Ovary (tissue), 9 donors: ENCODE data around the gene QRICH2. TPM values are rescaled to one million over a fixed set of nuclear protein-coding genes. Genes with fewer than 3 reads are reported as not detected.
"Not testable (repeated sequence)": the region's sequence is repeated elsewhere in the genome, so short reads cannot be mapped to it uniquely, and the experiment has no call there.

Experiments
- DNase-seq, 5 donors: peaks; one replicate each; pipeline ENCODE4 v3.0.0-alpha.2; 2019 to 2020
- H3K27ac ChIP-seq, 2 donors: fragments of 200-600 bp; one replicate each; pipeline versions ENCODE4 v1.5.1 to v1.8.0; 2019 to 2022
- H3K27me3 ChIP-seq: fragments of 200-600 bp; one replicate; pipeline ENCODE4 v1.8.0; 2022
- H3K36me3 ChIP-seq: fragments of 200-600 bp; sonication (generic); one replicate; pipeline ENCODE4 v1.5.1; 2019
- H3K4me1 ChIP-seq: one replicate; pipeline ENCODE4 v1.8.1; 2013; ENCODE audit warnings: mild to moderate bottlenecking, moderate library complexity; ENCODE audit not compliant: insufficient read depth
- H3K4me3 ChIP-seq: fragments of 200-600 bp; sonication (generic); one replicate; pipeline ENCODE4 v1.5.1; 2017
- H3K9me3 ChIP-seq, 2 donors: fragments of 200-600 bp in 1 of 2; sonication (generic) in 1 of 2; one replicate each; pipeline versions ENCODE4 v1.5.1 to v1.8.1; 2013 to 2019; ENCODE audit warnings: mild to moderate bottlenecking in 1 of 2, moderate library complexity in 1 of 2
- CTCF ChIP-seq, 3 donors: fragments of 450-650 bp in 2 of 3; fragments of 200-600 bp in 1 of 3; IDR thresholded peaks; one replicate each; pipeline versions ENCODE4 v1.5.1 to v1.8.0; 2016 to 2022; ENCODE audit warnings: antibody characterized with exemption in 3 of 3, mild to moderate bottlenecking in 1 of 3
- EP300 ChIP-seq: sonication (generic); formaldehyde crosslinking; IDR thresholded peaks from one replicate; pipeline ENCODE4 v1.6.1; 2017; ENCODE audit warnings: antibody characterized with exemption
- POLR2A ChIP-seq: fragments of 450-650 bp; IDR thresholded peaks from one replicate; pipeline ENCODE4 v1.6.1; 2017; ENCODE audit warnings: antibody characterized with exemption, mild to moderate bottlenecking, moderate library complexity
- WGBS, 3 donors: extraction: QIAGEN DNeasy Blood & Tissue Kit in 1 of 3; methylation state at CpG; one replicate each; pipeline versions ENCODE4 v1.1.5 to v1.1.7; 2013 to 2017; 5-methylcytosine and 5-hydroxymethylcytosine counted together
- intact Hi-C, 4 donors: fragments of 100-400 bp; cut with DNase I; formaldehyde crosslinking; loops; one replicate each; pipeline versions ENCODE4 v1.11.0 to v1.15.1; 2022 to 2023
- polyA plus RNA-seq, 2 donors: library from polyadenylated mRNA; stranded (reverse); fragments of 200-250 nt in 1 of 2; fragments of 350-450 nt in 1 of 2; fragmentation: Illumina TruSeq in 1 of 2; extraction: RNeasy Lipid Tissue Mini Kit (QIAGEN cat#74804) in 1 of 2; gene quantifications; one replicate each; pipeline ENCODE4 v1.2.3, GENCODE V29; 2013 to 2014
- small RNA-seq: library from RNA; depleted of rRNA; stranded (forward); fragments of <200 nt; gene quantifications from one replicate; pipeline ENCODE3, GENCODE V24; 2016
- total RNA-seq, 7 donors: library from RNA; depleted of rRNA in 2 of 7; stranded (reverse); fragments of >200 nt in 2 of 7; fragmentation: NEBNext Ultra II Directional in 3 of 7; extraction: Animal tissue kit (Norgen Biotek cat#: 25700) in 3 of 7; gene quantifications; one replicate each; pipeline versions ENCODE4 v1.1.0 to v1.2.4, GENCODE V29; 2016 to 2023
- donor health status: DM: no; HTN: no; CAD: no; lungs with moderate emphysema.
- donor health status: DM: no; HTN: no; CAD: no.
- donor health status: Bipolar disorder and iron deficiency.
- donor health status: DM: yes; HTN: yes; CAD: no.
- donor health status: DM: no; HTN: no; CAD: no.
- donor health status: DM: yes; HTN: yes; CAD: no.

The QRICH2 gene
- total and polyA plus RNA-seq, 9 donors = 0.42 to 3.8 (median 1.5) TPM

- no peaks in the 10 kb centered on the region for H3K27me3 ChIP-seq
Observed at GRCh38 chr17:76234354-76234679, 73.8 kb downstream of the QRICH2 start.

GRCh38 chr17:76233588-76234353 is 74.3 kb downstream of the QRICH2 start:
- 93 to 96% (median 93%) methylated on average over 6 of the region's 6 CpGs for WGBS, 3 donors
- Histone ChIP-seq H3K4me3 (no peak overlapping the region), H3K4me1 (no peaks in the 10 kb centered on the region), H3K36me3 (no peaks in the 10 kb centered on the region), H3K27me3 (no peaks in the 10 kb centered on the region), H3K27ac (no peak overlapping the region), H3K9me3 (no peaks in the 10 kb centered on the region)
- intact Hi-C loops = no loop called here
- TF ChIP-seq POLR2A (no peak), EP300 (no peak), CTCF (IDR thresholded peaks at IDR 0.05) (no peak)
- no peak for DNase-seq

More at GRCh38 chr17:76234354-76234679, 73.8 kb downstream of the QRICH2 start:
- no peaks in the 10 kb centered on the region for H3K4me1 ChIP-seq
- no peak for TF ChIP-seq POLR2A
- H3K36me3 ChIP-seq = no peaks in the 10 kb centered on the region
- WGBS, 3 donors = 84 to 87% (median 85%) methylated on average over 5 of the region's 5 CpGs
- H3K9me3 ChIP-seq = no peaks in the 10 kb centered on the region
- H3K4me3 ChIP-seq = no peak overlapping the region
- H3K27ac ChIP-seq = no peak overlapping the region
- DNase-seq = no peak
- intact Hi-C loops = no loop called here

GRCh38 chr17:76232342-76232741 is 75.7 kb downstream of the QRICH2 start:
- no peak for DNase-seq
- Histone ChIP-seq H3K36me3 (no peaks in the 10 kb centered on the region), H3K9me3 (no peaks in the 10 kb centered on the region), H3K4me3 (no peak overlapping the region), H3K4me1 (no peaks in the 10 kb centered on the region), H3K27me3 (no peaks in the 10 kb centered on the region), H3K27ac (no peak overlapping the region)
- intact Hi-C loops = no loop called here
- 55 to 61% (median 58%) methylated on average over 2 of the region's 2 CpGs for WGBS, 3 donors
- no peak for TF ChIP-seq CTCF (IDR thresholded peaks at IDR 0.05)
- no peak for TF ChIP-seq POLR2A
- no peak for TF ChIP-seq EP300

- H3K27me3 ChIP-seq, H3K4me3 ChIP-seq, intact Hi-C loops, H3K27ac ChIP-seq, H3K9me3 ChIP-seq, DNase-seq, H3K36me3 ChIP-seq, H3K4me1 ChIP-seq: not testable (repeated sequence)
- 92 to 94% (median 93%) methylated on average over 19 of the region's 19 CpGs for WGBS, 3 donors
Observed at GRCh38 chr17:76226749-76227148, 81.3 kb downstream of the QRICH2 start.

- H3K27me3 ChIP-seq, H3K4me1 ChIP-seq, H3K9me3 ChIP-seq, intact Hi-C loops, H3K4me3 ChIP-seq, H3K27ac ChIP-seq, DNase-seq, H3K36me3 ChIP-seq: not testable (repeated sequence)
- 77 to 88% (median 80%) methylated on average over 7 of the region's 7 CpGs for WGBS, 3 donors
Observed at GRCh38 chr17:76225373-76226086, 82.5 kb downstream of the QRICH2 start.

Small RNAs within 50 kb of the gene (small RNA-seq; reads per million reads assigned to genes)
- gene RF00019 = not detected
- not detected for gene RNU6-24P

Other genes starting within 250 kb of the QRICH2 start
- gene SRP68, start 235.8 kb downstream of the QRICH2 start, total RNA-seq = 10 to 100 TPM; 33.0 to 83.2 (median 70.9) TPM
- gene SRP68, start 235.8 kb downstream of the QRICH2 start, polyA plus RNA-seq = 100 to 1,000 TPM in 1 of 2 donors, 10 to 100 TPM in 1; 47.3 to 101 TPM
- under 1 TPM in 1 of 7 donors, not detected in 6; 0.34 TPM for gene GALR2, start 233.5 kb downstream of the QRICH2 start, total RNA-seq
- not detected for gene GALR2, start 233.5 kb downstream of the QRICH2 start, polyA plus RNA-seq
- under 1 TPM in 3 of 7 donors, not detected in 4; 0.10 to 0.52 (median 0.34) TPM for gene ZACN, start 229.1 kb downstream of the QRICH2 start, total RNA-seq
- gene ZACN, start 229.1 kb downstream of the QRICH2 start, polyA plus RNA-seq = 1 to 10 TPM in 1 of 2 donors, not detected in 1; 1.1 TPM
- 100 to 1,000 TPM in 5 of 7 donors, 10 to 100 TPM in 2; 46.9 to 121 (median 115) TPM for gene EXOC7, start 204.5 kb downstream of the QRICH2 start, total RNA-seq
- 10 to 100 TPM; 54.0 to 94.8 TPM for gene EXOC7, start 204.5 kb downstream of the QRICH2 start, polyA plus RNA-seq
- gene FOXJ1, start 167.0 kb downstream of the QRICH2 start, total RNA-seq = 100 to 1,000 TPM in 1 of 7 donors, 1 to 10 TPM in 4, under 1 TPM in 1, not detected in 1; 0.28 to 168 (median 6.9) TPM
- under 1 TPM in 1 of 2 donors, not detected in 1; 0.23 TPM for gene FOXJ1, start 167.0 kb downstream of the QRICH2 start, polyA plus RNA-seq
- 1 to 10 TPM; 1.3 to 4.3 (median 2.6) TPM for gene RNF157, start 67.8 kb downstream of the QRICH2 start, total RNA-seq
- 1 to 10 TPM; 1.4 to 1.9 TPM for gene RNF157, start 67.8 kb downstream of the QRICH2 start, polyA plus RNA-seq
- 10 to 100 TPM in 6 of 7 donors, 1 to 10 TPM in 1; 6.8 to 21.9 (median 14.4) TPM for gene UBALD2, start 42.9 kb downstream of the QRICH2 start, total RNA-seq
- 10 to 100 TPM in 1 of 2 donors, 1 to 10 TPM in 1; 3.6 to 13.9 TPM for gene UBALD2, start 42.9 kb downstream of the QRICH2 start, polyA plus RNA-seq
- 10 to 100 TPM; 26.1 to 50.4 (median 44.5) TPM for gene PRPSAP1, start 45.6 kb upstream of the QRICH2 start, total RNA-seq
- gene PRPSAP1, start 45.6 kb upstream of the QRICH2 start, polyA plus RNA-seq = 10 to 100 TPM; 42.9 to 57.9 TPM
- gene SPHK1, start 76.3 kb upstream of the QRICH2 start, total RNA-seq = 1 to 10 TPM; 1.8 to 9.2 (median 3.7) TPM
- gene SPHK1, start 76.3 kb upstream of the QRICH2 start, polyA plus RNA-seq = 1 to 10 TPM in 1 of 2 donors, under 1 TPM in 1; 0.80 to 4.0 TPM
- gene UBE2O, start 144.9 kb upstream of the QRICH2 start, total RNA-seq = 10 to 100 TPM; 11.3 to 37.2 (median 29.0) TPM
- gene UBE2O, start 144.9 kb upstream of the QRICH2 start, polyA plus RNA-seq = 10 to 100 TPM in 1 of 2 donors, 1 to 10 TPM in 1; 8.3 to 15.4 TPM
- gene AANAT, start 159.3 kb upstream of the QRICH2 start, total RNA-seq = not detected
- not detected for gene AANAT, start 159.3 kb upstream of the QRICH2 start, polyA plus RNA-seq
- 10 to 100 TPM; 11.7 to 39.9 (median 26.1) TPM for gene RHBDF2, start 193.1 kb upstream of the QRICH2 start, total RNA-seq
- 1 to 10 TPM; 3.3 to 8.8 TPM for gene RHBDF2, start 193.1 kb upstream of the QRICH2 start, polyA plus RNA-seq
- 10 to 100 TPM in 2 of 7 donors, 1 to 10 TPM in 5; 3.9 to 35.7 (median 8.0) TPM for gene CYGB, start 229.4 kb upstream of the QRICH2 start, total RNA-seq
- gene CYGB, start 229.4 kb upstream of the QRICH2 start, polyA plus RNA-seq = 10 to 100 TPM; 14.6 to 18.2 TPM
- 10 to 100 TPM in 1 of 7 donors, 1 to 10 TPM in 6; 2.3 to 12.2 (median 2.8) TPM for gene PRCD, start 231.8 kb upstream of the QRICH2 start, total RNA-seq
- 1 to 10 TPM; 1.5 to 7.0 TPM for gene PRCD, start 231.8 kb upstream of the QRICH2 start, polyA plus RNA-seq